H9 (cell line): ENCODE results near the gene GRB2. TPM values are rescaled to one million over a fixed set of nuclear protein-coding genes. Genes with fewer than 3 reads are reported as not detected.

Experiments
- DNase-seq: peaks from one replicate; pipeline ENCODE4 v3.0.0-alpha.2; 2017
- H2AFZ ChIP-seq: one replicate; pipeline ENCODE4 v1.6.1; 2013; ENCODE audit warnings: mild to moderate bottlenecking, low read length, control low read depth, moderate library complexity
- H2AK5ac ChIP-seq: 2 replicates; pipeline ENCODE4 v1.6.1; 2013; ENCODE audit warnings: low read length, control low read depth, mixed read lengths; ENCODE audit not compliant: insufficient read length
- H2BK120ac ChIP-seq: one replicate; pipeline ENCODE4 v1.6.1; 2013; ENCODE audit warnings: low read depth, mild to moderate bottlenecking, low read length, control low read depth, inconsistent platforms; ENCODE audit not compliant: poor library complexity, severe bottlenecking
- H2BK12ac ChIP-seq: 2 replicates; pipeline ENCODE4 v1.6.1; 2013; ENCODE audit warnings: low read length, control low read depth, mixed read lengths, low read depth; ENCODE audit not compliant: insufficient read length
- H2BK15ac ChIP-seq: 2 replicates; pipeline ENCODE4 v1.6.1; 2013; ENCODE audit warnings: low read depth, low read length, control low read depth
- H2BK20ac ChIP-seq: one replicate; pipeline ENCODE4 v1.6.1; 2013; ENCODE audit warnings: low read depth, mild to moderate bottlenecking, low read length, control low read depth, inconsistent platforms; ENCODE audit not compliant: poor library complexity, severe bottlenecking
- H2BK5ac ChIP-seq: 2 replicates; pipeline ENCODE4 v1.6.1; 2013; ENCODE audit warnings: low read length, control low read depth, mixed read lengths; ENCODE audit not compliant: insufficient read length
- H3K14ac ChIP-seq: 2 replicates; pipeline ENCODE4 v1.6.1; 2013; ENCODE audit warnings: low read length, control low read depth; ENCODE audit not compliant: insufficient read depth
- H3K18ac ChIP-seq: 2 replicates; pipeline ENCODE4 v1.6.1; 2013; ENCODE audit warnings: low read depth, mild to moderate bottlenecking, mixed read lengths, low read length, control low read depth; ENCODE audit not compliant: insufficient read length
- H3K23ac ChIP-seq: 2 replicates; pipeline ENCODE4 v1.6.1; 2013; ENCODE audit warnings: low read length, control low read depth, mixed read lengths, low read depth; ENCODE audit not compliant: insufficient read length
- H3K23me2 ChIP-seq: 2 replicates; pipeline ENCODE4 v1.6.1; 2013; ENCODE audit warnings: low read depth, mild to moderate bottlenecking, mixed read lengths, low read length, control low read depth; ENCODE audit not compliant: insufficient read length, poor library complexity, severe bottlenecking
- H3K27ac ChIP-seq: 2 replicates; pipeline ENCODE4 v1.5.1; 2013; ENCODE audit warnings: low read length, control low read depth, mixed read lengths, low read depth; ENCODE audit not compliant: insufficient read length
- H3K27me3 ChIP-seq: 2 replicates; pipeline ENCODE4 v1.6.1; 2013; ENCODE audit warnings: low read length, control low read depth, inconsistent platforms; ENCODE audit not compliant: insufficient read depth
- H3K4ac ChIP-seq: 2 replicates; pipeline ENCODE4 v1.6.1; 2013; ENCODE audit warnings: low read depth, mild to moderate bottlenecking, control low read depth, inconsistent platforms, low read length, moderate library complexity
- H3K4me1 ChIP-seq: 2 replicates; pipeline ENCODE4 v1.6.1; 2013; ENCODE audit warnings: low read length, control low read depth, inconsistent platforms; ENCODE audit not compliant: insufficient read depth
- H3K4me2 ChIP-seq: 2 replicates; pipeline ENCODE4 v1.6.1; 2013; ENCODE audit warnings: low read length, control low read depth, mixed read lengths; ENCODE audit not compliant: insufficient read length, insufficient read depth
- H3K56ac ChIP-seq: 2 replicates; pipeline ENCODE4 v1.6.1; 2013; ENCODE audit warnings: low read depth, mild to moderate bottlenecking, mixed read lengths, low read length, control low read depth; ENCODE audit not compliant: insufficient read length
- H3K79me1 ChIP-seq: 2 replicates; pipeline ENCODE4 v1.6.1; 2013; ENCODE audit warnings: low read depth, mild to moderate bottlenecking, moderate library complexity, low read length, control low read depth, inconsistent platforms; ENCODE audit not compliant: insufficient read depth, poor library complexity, severe bottlenecking
- H3K79me2 ChIP-seq: 2 replicates; pipeline ENCODE4 v1.6.1; 2013; ENCODE audit warnings: low read length, control low read depth, inconsistent platforms; ENCODE audit not compliant: insufficient read depth
- H3K9ac ChIP-seq: 2 replicates; pipeline ENCODE4 v1.6.1; 2013; ENCODE audit warnings: low read length, control low read depth, mixed read lengths; ENCODE audit not compliant: insufficient read length; ENCODE audit errors: extremely low read depth
- H3K9me3 ChIP-seq: one replicate; pipeline ENCODE4 v1.6.1; 2013; ENCODE audit warnings: low read depth, low read length, inconsistent platforms; ENCODE audit not compliant: control insufficient read depth
- H3T11ph ChIP-seq: one replicate; pipeline ENCODE4 v1.6.1; 2013; ENCODE audit warnings: mild to moderate bottlenecking, low read length, control low read depth, inconsistent platforms
- H4K20me1 ChIP-seq: one replicate; pipeline ENCODE4 v1.6.1; 2013; ENCODE audit not compliant: control insufficient read depth, insufficient read length, insufficient read depth
- H4K5ac ChIP-seq: 2 replicates; pipeline ENCODE4 v1.6.1; 2013; ENCODE audit warnings: low read depth, mild to moderate bottlenecking, mixed read lengths, low read length, control low read depth; ENCODE audit not compliant: insufficient read length
- H4K8ac ChIP-seq: replicated peaks from 2 replicates; pipeline ENCODE4 v1.6.1; 2013; ENCODE audit warnings: low read length, control low read depth, mixed read lengths, low read depth; ENCODE audit not compliant: insufficient read length
- H4K91ac ChIP-seq: 2 replicates; pipeline ENCODE4 v1.6.1; 2013; ENCODE audit warnings: low read depth, mild to moderate bottlenecking, moderate library complexity, mixed read lengths, low read length, control low read depth; ENCODE audit not compliant: insufficient read length
- H3K27ac Mint-ChIP-seq, 3 experiments: 2 replicates in 2 of 3; 3 replicates in 1 of 3; pipeline ENCODE4 v1.8.0; 2020 to 2021; ENCODE audit warnings: mixed read lengths in 3 of 3, mild to moderate bottlenecking in 1 of 3, moderate library complexity in 1 of 3
- H3K27me3 Mint-ChIP-seq: 2 replicates; pipeline ENCODE4 v1.8.0; 2021; ENCODE audit warnings: low read depth, mild to moderate bottlenecking, moderate library complexity, mixed read lengths
- H3K36me3 Mint-ChIP-seq, 3 experiments: 2 replicates in 2 of 3; 3 replicates in 1 of 3; pipeline ENCODE4 v1.8.0; 2020 to 2021; ENCODE audit warnings: low read depth in 3 of 3, mixed read lengths in 3 of 3; ENCODE audit not compliant: insufficient read depth in 1 of 3
- H3K4me1 Mint-ChIP-seq, 2 experiments: 2 replicates each; pipeline ENCODE4 v1.8.0; 2020; ENCODE audit warnings: mixed read lengths in 2 of 2
- H3K4me3 Mint-ChIP-seq, 2 experiments: 2 replicates in 1 of 2; 3 replicates in 1 of 2; pipeline ENCODE4 v1.8.0; 2020 to 2021; ENCODE audit warnings: mild to moderate bottlenecking in 2 of 2, mixed read lengths in 2 of 2, moderate library complexity in 1 of 2
- H3K9me3 Mint-ChIP-seq, 2 experiments: 2 replicates in 1 of 2; 3 replicates in 1 of 2; pipeline ENCODE4 v1.8.0; 2020; ENCODE audit warnings: mild to moderate bottlenecking in 2 of 2, mixed read lengths in 2 of 2, moderate library complexity in 1 of 2
- CTCF ChIP-seq: fragments of 200-600 bp; sonication (generic); conservative IDR thresholded peaks from 3 replicates; pipeline ENCODE4 v1.8.0; 2021; ENCODE audit warnings: antibody characterized with exemption, mild to moderate bottlenecking
- WGBS: extraction: QIAGEN DNeasy Blood & Tissue Kit; methylation state at CpG from one replicate; pipeline ENCODE4 v1.1.7; 2013; ENCODE audit warnings: missing lambda C conversion rate, low lambda C conversion rate, mixed read lengths; ENCODE audit not compliant: insufficient read length; ENCODE audit errors: extremely low coverage; 5-methylcytosine and 5-hydroxymethylcytosine counted together
- total RNA-seq: library from RNA; stranded (reverse); gene quantifications from 2 replicates; pipeline ENCODE4 v1.2.1, GENCODE V29; 2021

Gene GRB2
- total RNA-seq, 1 experiment from 2014 or later, result 91.7 TPM

- Histone ChIP-seq H3K27ac (no peak overlapping the region), H3K79me2 (peaks cover 36% of the 10 kb centered on the region; the same call in 1 of the 2 replicates), H3K4me1 (no peaks in the 10 kb centered on the region), H4K5ac (no peak overlapping the region), H3K14ac (no peak overlapping the region), H4K20me1 (no peaks in the 10 kb centered on the region), H3T11ph (no peak overlapping the region), H2AFZ (no peak overlapping the region), H3K4ac (no peak overlapping the region), H2BK120ac (no peak overlapping the region), H3K9ac (no peak overlapping the region), H2BK5ac (no peak overlapping the region), H4K91ac (no peak overlapping the region), H3K23ac (no peak overlapping the region), H3K56ac (no peak overlapping the region), H2BK15ac (no peak overlapping the region), H4K8ac (no peak overlapping the region), H2BK20ac (no peak overlapping the region), H3K79me1 (peaks cover 2% of the 10 kb centered on the region), H3K18ac (no peak overlapping the region), H3K27me3 (no peaks in the 10 kb centered on the region), H2AK5ac (no peak overlapping the region), H3K9me3 (no peaks in the 10 kb centered on the region), H2BK12ac (no peak overlapping the region), H3K4me2 (no peak overlapping the region), H3K23me2 (peaks cover 14% of the 10 kb centered on the region)
- Mint-ChIP-seq H3K9me3 (no peaks in the 10 kb centered on the region; a peak in 1 of 5 replicates), H3K36me3 (peaks cover 4 to 22% (median 14%) of the 10 kb centered on the region in 3 experiments), H3K4me3 (peak overlapping the region in 1 of 2 experiments; percentile 94; a peak in 2 of 5 replicates), H3K4me1 (peaks cover 28 to 32% of the 10 kb centered on the region in 2 experiments), H3K27me3 (no peaks in the 10 kb centered on the region), H3K27ac (peak overlapping the region in 1 of 3 experiments; percentile 75; a peak in 2 of 7 replicates)
- WGBS, result no CpG with 5 or more reads among the region's 6 CpGs
- TF ChIP-seq CTCF, result no peak
- no peak for DNase-seq
Observed at GRCh38 chr17:75396025-75396424, 9.5 kb downstream of the GRB2 start.
